ENCODE measurements around the gene CLMP. TPM values are rescaled to one million over a fixed set of nuclear protein-coding genes. Genes with fewer than 3 reads are reported as not detected.

CLMP gene
- total and polyA plus RNA-seq, 9 of the 15 experiments (the other 6 are each of a cell fraction or from before 2014, with no cell fraction given) = 0.02 to 0.15 (median 0.03) TPM; not detected in 6

GRCh38 chr11:123180166-123180565, 14.9 kb downstream of the CLMP start:
- Histone ChIP-seq H3K27me3 (ENCODE audit: control insufficient read depth in 2 of 2, insufficient read depth in 2 of 2, low read length in 2 of 2) (peaks cover 8 to 41% of the 10 kb centered on the region in 2 experiments; a peak in 4 of 5 replicates), H3K4me3 (no peak overlapping the region), H4K20me1 (replicated peaks; ENCODE audit: control insufficient read depth, insufficient read depth, low read length) (no peaks in the 10 kb centered on the region), H3K36me3 (ENCODE audit: control insufficient read depth, insufficient read depth, low read length) (no peaks in the 10 kb centered on the region), H3K4me1 (replicated peaks in 1 of 2; ENCODE audit: control insufficient read depth in 2 of 2, insufficient read depth in 2 of 2, low read length in 2 of 2) (no peaks in the 10 kb centered on the region), H3K9me3 (replicated peaks; ENCODE audit: control insufficient read depth, insufficient read depth, low read depth, low read length) (no peaks in the 10 kb centered on the region), H3K9ac (ENCODE audit: insufficient read depth in 1 of 2, low read depth in 2 of 2, low read length in 2 of 2) (no peak overlapping the region), H3K4me2 (ENCODE audit: insufficient read depth, low read length) (no peak overlapping the region), H3K9me1 (ENCODE audit: control insufficient read depth, insufficient read depth, low read length) (no peaks in the 10 kb centered on the region), H3K27ac (ENCODE audit: extremely low read depth, low read depth, low read length) (no peak overlapping the region), H2AFZ (ENCODE audit: low read depth, low read length) (no peak overlapping the region), H3K79me2 (ENCODE audit: control insufficient read depth, insufficient read depth, low read length) (no peaks in the 10 kb centered on the region)
- ChIA-PET POLR2A (no interaction called here), CTCF (ENCODE audit: low intra/inter-chr PET ratio) (no interaction called here)
- ATAC-seq (no peak), FAIRE-seq (no peak), DNase-seq (ENCODE audit: extremely low read depth in 1 of 4, low spot score in 3 of 4) (no peak)
- BruUV-seq (replicated peaks) = no TSS peak
- in situ Hi-C loops (cut with MboI) = no loop called here
- TF ChIP-seq GTF2A2 (tag; IDR thresholded peaks at IDR 0.05) = no peak
- TF ChIP-seq ZNF224 (CRISPR knock-in tag; IDR thresholded peaks at IDR 0.05) = no peak
- TF ChIP-seq RBFOX2 (IDR thresholded peaks at IDR 0.05; ENCODE audit: low read depth, low read length) = no peak
- no peak for TF ChIP-seq SOX6 (IDR thresholded peaks at IDR 0.05)
- TF ChIP-seq, protein P1, sequence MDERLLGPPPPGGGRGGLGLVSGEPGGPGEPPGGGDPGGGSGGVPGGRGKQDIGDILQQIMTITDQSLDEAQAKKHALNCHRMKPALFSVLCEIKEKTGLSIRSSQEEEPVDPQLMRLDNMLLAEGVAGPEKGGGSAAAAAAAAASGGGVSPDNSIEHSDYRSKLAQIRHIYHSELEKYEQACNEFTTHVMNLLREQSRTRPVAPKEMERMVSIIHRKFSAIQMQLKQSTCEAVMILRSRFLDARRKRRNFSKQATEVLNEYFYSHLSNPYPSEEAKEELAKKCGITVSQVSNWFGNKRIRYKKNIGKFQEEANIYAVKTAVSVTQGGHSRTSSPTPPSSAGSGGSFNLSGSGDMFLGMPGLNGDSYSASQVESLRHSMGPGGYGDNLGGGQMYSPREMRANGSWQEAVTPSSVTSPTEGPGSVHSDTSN (CRISPR knock-in tag; IDR thresholded peaks at IDR 0.05; ENCODE audit: low read depth) = no peak
- TF ChIP-seq, protein P1 (tag; conservative IDR thresholded peaks at IDR 0.05; ENCODE audit: low read depth) = no peak
- intact Hi-C loops (cut with micrococcal nuclease) = no loop called here
- WGBS (ENCODE audit: insufficient coverage, low coverage, missing lambda C conversion rate) = 0% methylated on average over 5 of the region's 5 CpGs

All from K562 (cell line).